Endothelial cell (in vitro differentiated cells): ENCODE measurements around the gene OR8B4. TPM values are rescaled to one million over a fixed set of nuclear protein-coding genes. Genes with fewer than 3 reads are reported as not detected.
A peak's percentile ranks its signal among the peaks of the same experiment; 100 is the strongest.

Experiments used
- DNase-seq: peaks from one replicate; pipeline ENCODE4 v3.0.0; 2021; ENCODE audit warnings: low spot score
- H3K27ac Mint-ChIP-seq: one replicate; pipeline ENCODE4 v1.8.0; 2021; ENCODE audit warnings: mixed read lengths, inconsistent platforms; ENCODE audit not compliant: unreplicated experiment
- H3K27me3 Mint-ChIP-seq: one replicate; pipeline ENCODE4 v1.8.0; 2021; ENCODE audit warnings: mild to moderate bottlenecking, moderate library complexity, mixed read lengths, inconsistent platforms; ENCODE audit not compliant: unreplicated experiment
- H3K36me3 Mint-ChIP-seq: one replicate; pipeline ENCODE4 v1.8.0; 2021; ENCODE audit warnings: mild to moderate bottlenecking, low read depth, mixed read lengths, inconsistent platforms; ENCODE audit not compliant: unreplicated experiment
- H3K4me1 Mint-ChIP-seq: one replicate; pipeline ENCODE4 v1.8.0; 2021; ENCODE audit warnings: mild to moderate bottlenecking, mixed read lengths, inconsistent platforms; ENCODE audit not compliant: unreplicated experiment
- H3K4me3 Mint-ChIP-seq: one replicate; pipeline ENCODE4 v1.8.0; 2021; ENCODE audit warnings: mild to moderate bottlenecking, mixed read lengths, inconsistent platforms; ENCODE audit not compliant: unreplicated experiment
- H3K9me3 Mint-ChIP-seq: one replicate; pipeline ENCODE4 v1.8.0; 2021; ENCODE audit warnings: mixed read lengths, inconsistent platforms; ENCODE audit not compliant: unreplicated experiment
- long read RNA-seq: library from polyadenylated mRNA; unstranded; transcript quantifications from one replicate; pipeline ENCODE4 v2.0.0, GENCODE V29; 2020; ENCODE audit not compliant: unreplicated experiment
- total RNA-seq: library from RNA; stranded (reverse); fragmentation: NEBNext Ultra II Directional; extraction: Animal tissue kit (Norgen Biotek cat#: 25700); gene quantifications from one replicate; pipeline ENCODE4 v1.2.1, GENCODE V29; 2021; ENCODE audit not compliant: unreplicated experiment
- TF ChIP-seq, protein P1 (sequence below): fragments of 200-600 bp; sonication (generic); IDR thresholded peaks from one replicate; pipeline ENCODE4 v1.5.0; 2021; ENCODE audit warnings: antibody characterized with exemption; ENCODE audit not compliant: unreplicated experiment

Gene OR8B4
- not detected for total RNA-seq
- long read RNA-seq: 0 reads

DNA sequence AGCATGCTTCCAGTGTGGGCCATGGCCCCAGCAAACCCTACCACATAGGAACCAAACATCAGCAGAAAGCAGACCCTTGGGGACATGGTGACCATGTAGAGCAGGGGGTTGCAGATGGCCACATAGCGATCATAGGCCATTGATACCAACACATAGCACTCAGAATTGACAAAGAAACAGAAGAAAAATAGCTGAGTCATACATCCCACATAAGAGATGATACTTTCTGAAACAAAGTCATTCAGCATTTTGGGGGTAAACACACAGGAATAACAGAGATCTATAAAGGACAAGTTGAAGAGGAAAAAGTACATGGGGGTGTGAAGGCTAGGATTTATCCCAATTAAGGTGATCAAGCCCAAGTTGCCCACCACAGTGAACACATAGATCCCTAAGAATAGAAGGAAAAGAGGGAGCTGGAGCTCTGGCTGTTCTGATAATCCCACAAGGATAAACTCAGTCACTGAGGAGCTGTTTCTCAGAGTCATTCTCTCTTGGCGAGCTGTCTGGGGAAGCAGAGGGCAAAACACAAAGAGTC lies at the start of gene OR8B4:
OR8B4 (minus strand) TSS at position 488 of the 538 bp plus-strand sequence; CDS start at position 488, 0 bp downstream.
- DNase-seq: no peak
- Mint-ChIP-seq H3K4me3 (no peak within 1 kb of the TSS), H3K9me3 (peaks cover 1% of the 10 kb centered on the region), H3K27me3 (no peaks in the 10 kb centered on the region), H3K27ac (no peak within 1 kb of the TSS), H3K4me1 (peaks cover 4% of the 10 kb centered on the region), H3K36me3 (peaks cover 7% of the 10 kb centered on the region)
- TF ChIP-seq, protein P1, sequence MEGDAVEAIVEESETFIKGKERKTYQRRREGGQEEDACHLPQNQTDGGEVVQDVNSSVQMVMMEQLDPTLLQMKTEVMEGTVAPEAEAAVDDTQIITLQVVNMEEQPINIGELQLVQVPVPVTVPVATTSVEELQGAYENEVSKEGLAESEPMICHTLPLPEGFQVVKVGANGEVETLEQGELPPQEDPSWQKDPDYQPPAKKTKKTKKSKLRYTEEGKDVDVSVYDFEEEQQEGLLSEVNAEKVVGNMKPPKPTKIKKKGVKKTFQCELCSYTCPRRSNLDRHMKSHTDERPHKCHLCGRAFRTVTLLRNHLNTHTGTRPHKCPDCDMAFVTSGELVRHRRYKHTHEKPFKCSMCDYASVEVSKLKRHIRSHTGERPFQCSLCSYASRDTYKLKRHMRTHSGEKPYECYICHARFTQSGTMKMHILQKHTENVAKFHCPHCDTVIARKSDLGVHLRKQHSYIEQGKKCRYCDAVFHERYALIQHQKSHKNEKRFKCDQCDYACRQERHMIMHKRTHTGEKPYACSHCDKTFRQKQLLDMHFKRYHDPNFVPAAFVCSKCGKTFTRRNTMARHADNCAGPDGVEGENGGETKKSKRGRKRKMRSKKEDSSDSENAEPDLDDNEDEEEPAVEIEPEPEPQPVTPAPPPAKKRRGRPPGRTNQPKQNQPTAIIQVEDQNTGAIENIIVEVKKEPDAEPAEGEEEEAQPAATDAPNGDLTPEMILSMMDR: no peak

- Mint-ChIP-seq H3K4me3 (no peak overlapping the region), H3K27ac (peak overlapping the region; percentile 76), H3K9me3 (no peaks in the 10 kb centered on the region), H3K36me3 (no peaks in the 10 kb centered on the region), H3K4me1 (peaks cover 63% of the 10 kb centered on the region), H3K27me3 (peaks cover 3% of the 10 kb centered on the region)
- no peak for DNase-seq
- TF ChIP-seq, protein P1: no peak
Measured at GRCh38 chr11:124474079-124474478, 49.4 kb upstream of the OR8B4 start.

DNA sequence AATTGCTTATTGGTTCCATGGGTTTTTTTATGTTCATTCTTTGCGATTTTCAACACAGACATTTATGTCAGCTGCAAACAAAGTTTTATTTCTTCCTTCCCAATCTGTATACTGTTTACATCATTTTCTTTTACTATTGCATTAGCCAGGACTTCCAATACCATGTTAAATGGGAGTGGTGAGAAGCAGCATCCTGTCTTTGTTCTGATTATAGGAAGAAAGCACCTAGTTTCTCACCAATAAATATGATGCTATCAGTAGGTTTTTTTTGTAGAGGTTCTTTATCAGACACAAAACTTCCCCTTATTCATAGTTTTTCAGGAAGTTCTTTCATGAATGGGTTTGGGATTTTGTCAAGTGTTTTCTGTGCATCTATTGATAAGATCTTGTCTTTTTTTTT lies 48.8 kb upstream of the OR8B4 start:
- Mint-ChIP-seq H3K27ac (peak overlapping the region; percentile 76), H3K4me1 (peaks cover 65% of the 10 kb centered on the region), H3K9me3 (no peaks in the 10 kb centered on the region), H3K27me3 (peaks cover 3% of the 10 kb centered on the region), H3K36me3 (no peaks in the 10 kb centered on the region), H3K4me3 (no peak overlapping the region)
- no peak for DNase-seq
- TF ChIP-seq, protein P1: no peak

DNA sequence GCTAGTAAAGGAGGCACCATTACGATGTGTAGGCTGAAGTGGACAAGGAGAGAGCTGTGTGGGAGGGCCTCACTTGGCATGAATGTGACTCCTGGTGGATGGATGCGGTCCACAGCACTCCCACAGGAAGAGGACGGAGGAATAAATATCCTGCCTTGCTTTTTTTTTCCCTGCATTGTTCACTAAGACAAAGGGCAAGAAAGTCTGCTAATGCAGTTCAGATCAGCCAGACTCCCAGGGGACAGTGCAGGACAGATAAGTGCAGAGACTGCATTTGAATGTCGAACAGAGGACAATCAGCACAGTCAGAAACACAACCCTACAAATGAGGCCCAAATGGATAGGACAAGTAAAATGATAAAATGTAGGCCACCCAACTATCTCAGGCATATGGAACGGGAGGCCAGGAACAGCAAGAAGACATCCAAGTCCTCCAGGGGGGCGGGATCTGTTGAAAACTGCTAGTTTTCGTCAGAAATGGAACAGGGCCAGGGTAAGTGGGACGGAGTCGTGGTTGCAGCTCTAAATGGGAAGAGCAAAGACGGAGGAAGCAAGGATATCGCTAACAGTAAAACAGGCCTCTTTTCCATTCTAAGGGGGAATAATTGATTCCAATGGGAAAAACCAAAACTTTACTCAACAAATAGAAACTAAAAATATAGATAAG lies 46.0 kb upstream of the OR8B4 start:
- Mint-ChIP-seq H3K4me3 (no peak overlapping the region), H3K4me1 (peaks cover 65% of the 10 kb centered on the region), H3K27me3 (peaks cover 4% of the 10 kb centered on the region), H3K27ac (peak overlapping the region; percentile 97), H3K36me3 (no peaks in the 10 kb centered on the region), H3K9me3 (no peaks in the 10 kb centered on the region)
- DNase-seq: peak; percentile 38
- TF ChIP-seq, protein P1: no peak

DNA sequence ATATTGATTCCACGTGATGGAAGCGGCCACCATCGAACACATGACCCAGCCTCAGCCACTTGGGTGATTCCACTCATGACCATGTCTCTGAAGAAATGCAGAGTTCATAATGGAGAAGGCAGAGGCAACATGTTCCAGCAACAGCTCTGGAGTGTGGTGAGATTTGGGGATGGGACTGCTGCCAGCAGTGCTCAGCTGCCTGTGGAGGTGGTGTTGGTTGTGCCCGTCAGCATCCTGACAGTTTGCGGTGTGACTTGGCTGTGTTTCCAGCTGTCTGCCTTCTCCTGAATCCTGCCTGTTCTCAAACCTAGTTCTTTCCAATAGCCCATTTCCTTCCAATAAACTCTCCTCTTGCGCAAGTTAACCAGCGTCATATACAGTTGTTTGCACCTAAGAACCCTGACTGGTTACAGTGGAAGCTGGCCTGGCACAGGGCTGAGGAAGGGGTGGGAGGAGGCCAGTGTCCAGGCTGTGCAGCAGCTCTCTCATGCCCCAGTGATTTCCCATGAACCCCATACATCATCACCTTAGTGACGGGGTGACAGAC lies 42.8 kb upstream of the OR8B4 start:
- Mint-ChIP-seq H3K4me1 (peaks cover 60% of the 10 kb centered on the region), H3K27me3 (peaks cover 1% of the 10 kb centered on the region), H3K27ac (peak overlapping the region; percentile 21), H3K36me3 (no peaks in the 10 kb centered on the region), H3K4me3 (no peak overlapping the region), H3K9me3 (no peaks in the 10 kb centered on the region)
- no peak for DNase-seq
- TF ChIP-seq, protein P1: no peak
